Measurements from ENCODE around the gene SLC2A11.

The SLC2A11 gene

GRCh38 chr22:23922921-23923320 lies 65.2 kb downstream of the SLC2A11 start:
- Histone ChIP-seq H4K20me1 (ENCODE audit: low read depth, low read length) (no peaks in the 10 kb centered on the region), H3K27ac (ENCODE audit: low read depth, low read length) (no peak overlapping the region), H3K9ac (ENCODE audit: low read length) (no peak overlapping the region), H3K79me2 (ENCODE audit: insufficient read depth, low read length) (no peaks in the 10 kb centered on the region), H3K36me3 (ENCODE audit: low read length) (0 out of 2 replicates have a peak, but pooled peaks cover 6% of the 10 kb centered on the region), H2AFZ (ENCODE audit: low read depth, low read length, severe bottlenecking) (no peak overlapping the region), H3K9me3 (ENCODE audit: insufficient read depth, low read length) (peaks cover 14% of the 10 kb centered on the region; the same call in 1 of the 2 replicates), H3F3A (ENCODE audit: insufficient read depth) (no peaks in the 10 kb centered on the region), H3K4me2 (ENCODE audit: low read depth, low read length, poor library complexity, severe bottlenecking) (no peak overlapping the region), H3K27me3 (ENCODE audit: low read length) (no peaks in the 10 kb centered on the region), H3K9me2 (replicated peaks; ENCODE audit: insufficient read depth, low read length) (no peaks in the 10 kb centered on the region), H3K4me3 (ENCODE audit: insufficient read depth, low read length, poor library complexity, severe bottlenecking) (no peak overlapping the region)
- no peak for TF ChIP-seq CTCF (IDR thresholded peaks at IDR 0.05; ENCODE audit: insufficient read depth, low read length, poor library complexity, severe bottlenecking)

- Histone ChIP-seq H3K9me3 (ENCODE audit: insufficient read depth, low read length) (peaks cover 14% of the 10 kb centered on the region; the same call in 1 of the 2 replicates), H3K27ac (ENCODE audit: low read depth, low read length) (no peak overlapping the region), H3K9me2 (replicated peaks; ENCODE audit: insufficient read depth, low read length) (no peaks in the 10 kb centered on the region), H3K4me3 (ENCODE audit: insufficient read depth, low read length, poor library complexity, severe bottlenecking) (no peak overlapping the region), H3K36me3 (ENCODE audit: low read length) (0 out of 2 replicates have a peak, but pooled peaks cover 6% of the 10 kb centered on the region), H3F3A (ENCODE audit: insufficient read depth) (no peaks in the 10 kb centered on the region), H3K27me3 (ENCODE audit: low read length) (no peaks in the 10 kb centered on the region), H3K79me2 (ENCODE audit: insufficient read depth, low read length) (no peaks in the 10 kb centered on the region), H3K4me2 (ENCODE audit: low read depth, low read length, poor library complexity, severe bottlenecking) (no peak overlapping the region), H3K9ac (ENCODE audit: low read length) (no peak overlapping the region), H2AFZ (ENCODE audit: low read depth, low read length, severe bottlenecking) (no peak overlapping the region), H4K20me1 (ENCODE audit: low read depth, low read length) (no peaks in the 10 kb centered on the region)
- TF ChIP-seq CTCF (IDR thresholded peaks at IDR 0.05; ENCODE audit: insufficient read depth, low read length, poor library complexity, severe bottlenecking) (no peak), EZH2phosphoT487 (conservative IDR thresholded peaks at IDR 0.05; ENCODE audit: low read length) (no peak)
These were observed 67.4 kb downstream of the SLC2A11 start for GRCh38 chr22:23925020-23925606.

- Histone ChIP-seq H3K4me3 (ENCODE audit: insufficient read depth, low read length, poor library complexity, severe bottlenecking) (no peak overlapping the region), H3K9ac (ENCODE audit: low read length) (no peak overlapping the region), H3K27me3 (ENCODE audit: low read length) (no peaks in the 10 kb centered on the region), H4K20me1 (ENCODE audit: low read depth, low read length) (no peaks in the 10 kb centered on the region), H3K9me2 (replicated peaks; ENCODE audit: insufficient read depth, low read length) (no peaks in the 10 kb centered on the region), H3K27ac (ENCODE audit: low read depth, low read length) (no peak overlapping the region), H3K9me3 (ENCODE audit: insufficient read depth, low read length) (peaks cover 14% of the 10 kb centered on the region; the same call in 1 of the 2 replicates), H3K79me2 (ENCODE audit: insufficient read depth, low read length) (no peaks in the 10 kb centered on the region), H2AFZ (ENCODE audit: low read depth, low read length, severe bottlenecking) (no peak overlapping the region), H3F3A (ENCODE audit: insufficient read depth) (no peaks in the 10 kb centered on the region), H3K36me3 (ENCODE audit: low read length) (peaks cover 9% of the 10 kb centered on the region; the same call in 1 of the 2 replicates), H3K4me2 (ENCODE audit: low read depth, low read length, poor library complexity, severe bottlenecking) (no peak overlapping the region)
- TF ChIP-seq CTCF (IDR thresholded peaks at IDR 0.05; ENCODE audit: insufficient read depth, low read length, poor library complexity, severe bottlenecking) (no peak), EZH2phosphoT487 (conservative IDR thresholded peaks at IDR 0.05; ENCODE audit: low read length) (no peak)
These were observed 68.9 kb downstream of the SLC2A11 start for GRCh38 chr22:23926561-23926960.

Data from SU-DHL-6 (cell line).